Loucy (cell line): Measurements from ENCODE around the gene POLR2H.

Source experiments
- EZH2phosphoT487 ChIP-seq: fragments of 200-600 bp; IDR thresholded peaks from 2 replicates; pipeline ENCODE4 v1.6.1; 2018; ENCODE audit warnings: antibody characterized with exemption, mild to moderate bottlenecking, moderate library complexity, borderline replicate concordance
- TF ChIP-seq, protein P1 (sequence below): fragments of 200-600 bp; sonication (generic); conservative IDR thresholded peaks from 2 replicates; pipeline ENCODE4 v1.5.1; 2014; ENCODE audit warnings: mild to moderate bottlenecking, antibody characterized with exemption, low read length

GRCh38 chr3:184350618-184351017 lies 10.9 kb upstream of the POLR2H start:
- TF ChIP-seq, protein P1, sequence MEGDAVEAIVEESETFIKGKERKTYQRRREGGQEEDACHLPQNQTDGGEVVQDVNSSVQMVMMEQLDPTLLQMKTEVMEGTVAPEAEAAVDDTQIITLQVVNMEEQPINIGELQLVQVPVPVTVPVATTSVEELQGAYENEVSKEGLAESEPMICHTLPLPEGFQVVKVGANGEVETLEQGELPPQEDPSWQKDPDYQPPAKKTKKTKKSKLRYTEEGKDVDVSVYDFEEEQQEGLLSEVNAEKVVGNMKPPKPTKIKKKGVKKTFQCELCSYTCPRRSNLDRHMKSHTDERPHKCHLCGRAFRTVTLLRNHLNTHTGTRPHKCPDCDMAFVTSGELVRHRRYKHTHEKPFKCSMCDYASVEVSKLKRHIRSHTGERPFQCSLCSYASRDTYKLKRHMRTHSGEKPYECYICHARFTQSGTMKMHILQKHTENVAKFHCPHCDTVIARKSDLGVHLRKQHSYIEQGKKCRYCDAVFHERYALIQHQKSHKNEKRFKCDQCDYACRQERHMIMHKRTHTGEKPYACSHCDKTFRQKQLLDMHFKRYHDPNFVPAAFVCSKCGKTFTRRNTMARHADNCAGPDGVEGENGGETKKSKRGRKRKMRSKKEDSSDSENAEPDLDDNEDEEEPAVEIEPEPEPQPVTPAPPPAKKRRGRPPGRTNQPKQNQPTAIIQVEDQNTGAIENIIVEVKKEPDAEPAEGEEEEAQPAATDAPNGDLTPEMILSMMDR, result no peak
- no peak for TF ChIP-seq EZH2phosphoT487
